Gastrocnemius medialis (tissue), 4 donors: ENCODE results near the gene EHD4. TPM values are rescaled to one million over a fixed set of nuclear protein-coding genes. Genes with fewer than 3 reads are reported as not detected.

ENCODE experiments used
- ATAC-seq, 2 donors: fragments of 150-250 bp; one replicate each; pipeline ENCODE4 v1.9.1; 2016
- DNase-seq, 2 donors: peaks; one replicate each; pipeline ENCODE4 v3.0.0-alpha.2; 2019
- H3K27ac ChIP-seq, 4 donors: fragments of 200-600 bp; sonication (generic); 1 replicate in 1 of 4; 2 replicates in 3 of 4; pipeline ENCODE4 v1.5.1; 2016 to 2018; ENCODE audit warnings: mild to moderate bottlenecking in 2 of 4, moderate library complexity in 1 of 4
- H3K27me3 ChIP-seq, 3 donors: fragments of 200-600 bp; sonication (generic) in 2 of 3; 1 replicate in 1 of 3; 2 replicates in 2 of 3; pipeline versions ENCODE4 v1.5.1 to v1.6.0; 2016 to 2019; ENCODE audit warnings: mild to moderate bottlenecking in 1 of 3, moderate library complexity in 1 of 3
- H3K36me3 ChIP-seq, 2 donors: fragments of 200-600 bp; sonication (generic) in 1 of 2; one replicate each; pipeline ENCODE4 v1.5.1; 2017 to 2018
- H3K4me1 ChIP-seq, 2 donors: fragments of 200-600 bp; sonication (generic) in 1 of 2; one replicate each; pipeline ENCODE4 v1.5.1; 2016 to 2017; ENCODE audit warnings: mild to moderate bottlenecking in 2 of 2
- H3K4me3 ChIP-seq, 4 donors: fragments of 200-600 bp; sonication (generic) in 3 of 4; 1 replicate in 1 of 4; 2 replicates in 3 of 4; pipeline ENCODE4 v1.5.1; 2016 to 2019; ENCODE audit warnings: mild to moderate bottlenecking in 2 of 4
- H3K9me3 ChIP-seq, 3 donors: fragments of 200-600 bp; sonication (generic) in 2 of 3; 1 replicate in 1 of 3; 2 replicates in 2 of 3; pipeline ENCODE4 v1.5.1; 2016 to 2019
- CTCF ChIP-seq, 5 experiments: fragments of 450-650 bp in 3 of 5; fragments of 200-600 bp in 2 of 5; sonication (generic) in 2 of 5; IDR thresholded peaks in 4 of 5; conservative IDR thresholded peaks in 1 of 5; 1 replicate in 4 of 5; 2 replicates in 1 of 5; pipeline ENCODE4 v1.5.1; 2016 to 2019; ENCODE audit warnings: antibody characterized with exemption in 5 of 5, mild to moderate bottlenecking in 3 of 5, moderate library complexity in 3 of 5
- POLR2A ChIP-seq, 2 donors: fragments of 450-650 bp; IDR thresholded peaks; one replicate each; pipeline ENCODE4 v1.6.1; 2017; ENCODE audit warnings: antibody characterized with exemption in 2 of 2, mild to moderate bottlenecking in 2 of 2, moderate library complexity in 2 of 2
- in situ Hi-C, 4 donors: fragments of 200-750 bp; cut with MboI; loops; one replicate each; pipeline versions ENCODE4 v1.15.0 to v1.8.0; 2017; ENCODE audit warnings: low sequenced_read_pairs in 4 of 4
- intact Hi-C: fragments of 100-400 bp; cut with DNase I; formaldehyde crosslinking; loops from one replicate; pipeline ENCODE4 v1.15.1; 2023; ENCODE audit warnings: low total_unique reads
- total RNA-seq, 4 donors: library from RNA; depleted of rRNA; stranded (reverse); fragments of >200 nt; gene quantifications; one replicate each; pipeline versions ENCODE4 v1.1.0 to v1.2.3, GENCODE V29; 2016

The EHD4 gene
- total RNA-seq, 4 donors from 2014 or later, result 3.8 to 7.1 (median 4.3) TPM

- no peak for DNase-seq
- peaks cover 0 to 10% of the 10 kb centered on the region in 2 donors for H3K36me3 ChIP-seq
- no peak for ATAC-seq
- H3K4me3 ChIP-seq, result no peak overlapping the region
- H3K27ac ChIP-seq, result no peak overlapping the region
- in situ Hi-C loops, result no loop called here
- H3K4me1 ChIP-seq, result peaks cover 17 to 23% of the 10 kb centered on the region in 2 donors
- intact Hi-C loops, result no loop called here
- no peaks in the 10 kb centered on the region for H3K9me3 ChIP-seq
- H3K27me3 ChIP-seq, result no peaks in the 10 kb centered on the region
- TF ChIP-seq CTCF (IDR thresholded peaks at IDR 0.05 in 4 of 5, conservative IDR thresholded peaks at IDR 0.05 in 1 of 5) (no peak), POLR2A (IDR thresholded peaks at IDR 0.05) (no peak)
Observed at GRCh38 chr15:41895957-41896356, 76.4 kb downstream of the EHD4 start.

- Histone ChIP-seq H3K36me3 (peaks cover 0 to 5% of the 10 kb centered on the region in 2 donors), H3K4me1 (peaks cover 17 to 23% of the 10 kb centered on the region in 2 donors), H3K9me3 (no peaks in the 10 kb centered on the region), H3K4me3 (no peak overlapping the region), H3K27ac (peak overlapping the region in 2 of 4 donors; percentile 14 to 39), H3K27me3 (no peaks in the 10 kb centered on the region)
- in situ Hi-C loops, result no loop called here
- TF ChIP-seq CTCF (IDR thresholded peaks at IDR 0.05 in 4 of 5, conservative IDR thresholded peaks at IDR 0.05 in 1 of 5), result no peak
- no peak for TF ChIP-seq POLR2A (IDR thresholded peaks at IDR 0.05)
- intact Hi-C loops, result no loop called here
- DNase-seq (no peak), ATAC-seq (no peak)
Observed at GRCh38 chr15:41895491-41895890, 76.9 kb downstream of the EHD4 start.

- H3K4me3 ChIP-seq, result no peak overlapping the region
- H3K27ac ChIP-seq, result peak overlapping the region; percentile 14 to 39 (median 21)
- peaks cover 17 to 23% of the 10 kb centered on the region in 2 donors for H3K4me1 ChIP-seq
- no peak for ATAC-seq
- no peaks in the 10 kb centered on the region for H3K36me3 ChIP-seq
- intact Hi-C loops (no loop called here), in situ Hi-C loops (no loop called here)
- no peaks in the 10 kb centered on the region for H3K27me3 ChIP-seq
- peak; percentile 24 to 49 for DNase-seq
- no peak for TF ChIP-seq POLR2A (IDR thresholded peaks at IDR 0.05)
- no peak for TF ChIP-seq CTCF (IDR thresholded peaks at IDR 0.05 in 4 of 5, conservative IDR thresholded peaks at IDR 0.05 in 1 of 5)
- H3K9me3 ChIP-seq, result no peaks in the 10 kb centered on the region
Observed at GRCh38 chr15:41894791-41895463, 77.4 kb downstream of the EHD4 start.

DNA sequence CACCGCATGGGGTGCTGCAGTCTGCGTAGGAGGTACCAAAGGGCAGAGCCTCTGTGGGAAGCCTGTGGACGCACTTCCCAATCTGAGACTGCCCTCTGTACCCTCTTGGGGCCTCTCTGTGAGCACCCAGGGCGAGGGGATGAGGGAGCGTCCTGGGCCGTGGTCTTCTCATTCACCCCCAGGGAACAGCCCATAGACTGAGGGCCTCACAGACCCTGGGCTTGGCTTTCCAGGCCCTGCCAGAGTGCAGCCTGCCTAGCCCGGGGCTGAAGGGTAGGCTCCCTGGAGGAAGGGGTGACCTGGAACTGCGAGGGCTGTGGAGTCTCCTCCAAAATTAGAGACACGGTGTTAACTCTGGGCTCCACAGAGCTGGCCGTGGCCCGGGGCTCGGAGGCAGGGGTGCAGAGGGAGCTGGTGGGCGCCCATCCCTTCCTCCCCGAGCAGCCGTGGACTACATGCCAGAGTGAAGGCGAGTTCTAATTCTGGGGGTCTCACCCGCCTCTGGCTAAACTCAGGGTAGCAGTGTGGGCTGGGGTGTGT, 78.0 kb downstream of the EHD4 start:
- H3K27ac ChIP-seq, result peak overlapping the region in 3 of 4 donors; percentile 14 to 39 (median 18)
- intact Hi-C loops, result no loop called here
- H3K4me1 ChIP-seq, result peaks cover 17 to 23% of the 10 kb centered on the region in 2 donors

More for the DNA sequence above, 78.0 kb downstream of the EHD4 start:
- H3K4me3 ChIP-seq, result no peak overlapping the region
- no peak for DNase-seq
- TF ChIP-seq CTCF (IDR thresholded peaks at IDR 0.05 in 4 of 5, conservative IDR thresholded peaks at IDR 0.05 in 1 of 5), result no peak
- no peak for TF ChIP-seq POLR2A (IDR thresholded peaks at IDR 0.05)
- H3K27me3 ChIP-seq, result no peaks in the 10 kb centered on the region
- H3K36me3 ChIP-seq, result no peaks in the 10 kb centered on the region
- H3K9me3 ChIP-seq, result no peaks in the 10 kb centered on the region
- no peak for ATAC-seq
- in situ Hi-C loops, result no loop called here
